ENCODE measurements around the gene PROS1.

DNA sequence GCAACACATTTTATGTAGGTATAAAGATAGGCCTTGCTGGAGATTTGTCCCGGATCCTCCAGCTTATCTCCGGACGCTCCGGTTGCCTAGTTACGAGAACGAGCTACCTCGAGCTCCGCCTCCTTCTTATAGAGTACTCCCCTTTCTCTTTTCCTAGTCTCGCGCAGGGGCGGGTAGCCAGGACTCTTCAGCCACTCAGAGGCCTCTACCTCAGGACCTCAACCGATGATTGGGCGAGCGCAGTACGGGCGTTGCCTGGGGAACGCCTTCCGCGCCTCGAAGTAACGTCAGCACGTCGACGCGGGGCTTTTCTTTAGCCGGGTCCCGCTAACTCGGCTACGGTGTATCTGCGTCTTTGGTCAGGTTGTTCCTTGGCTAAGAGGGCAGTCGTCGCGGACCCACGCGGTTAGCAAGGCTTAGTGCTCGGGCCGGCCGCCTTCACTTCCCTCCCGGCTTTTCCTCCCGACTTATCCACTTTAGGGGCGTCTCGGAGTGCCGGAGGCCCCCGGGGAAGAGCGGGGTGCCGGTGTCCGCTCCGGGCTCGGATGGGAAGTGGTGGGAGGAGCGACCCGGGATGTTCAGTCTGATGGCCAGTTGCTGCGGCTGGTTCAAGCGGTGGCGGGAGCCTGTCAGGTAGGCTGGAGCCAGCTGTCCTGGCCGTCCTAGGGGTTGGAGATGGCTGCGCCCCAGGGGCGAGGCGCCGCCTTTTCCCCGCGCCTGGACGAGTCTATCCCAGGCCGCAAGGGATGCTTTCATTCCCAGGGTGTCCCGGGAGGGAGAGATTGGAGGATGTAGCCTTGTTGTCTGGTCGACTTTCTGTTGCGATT, 6.4 kb upstream of the PROS1 start, which contains the start of gene ARL13B:
- TF ChIP-seq POLR2A (IDR thresholded peaks at IDR 0.05) = peak; percentile 72
- TF ChIP-seq, protein P1, sequence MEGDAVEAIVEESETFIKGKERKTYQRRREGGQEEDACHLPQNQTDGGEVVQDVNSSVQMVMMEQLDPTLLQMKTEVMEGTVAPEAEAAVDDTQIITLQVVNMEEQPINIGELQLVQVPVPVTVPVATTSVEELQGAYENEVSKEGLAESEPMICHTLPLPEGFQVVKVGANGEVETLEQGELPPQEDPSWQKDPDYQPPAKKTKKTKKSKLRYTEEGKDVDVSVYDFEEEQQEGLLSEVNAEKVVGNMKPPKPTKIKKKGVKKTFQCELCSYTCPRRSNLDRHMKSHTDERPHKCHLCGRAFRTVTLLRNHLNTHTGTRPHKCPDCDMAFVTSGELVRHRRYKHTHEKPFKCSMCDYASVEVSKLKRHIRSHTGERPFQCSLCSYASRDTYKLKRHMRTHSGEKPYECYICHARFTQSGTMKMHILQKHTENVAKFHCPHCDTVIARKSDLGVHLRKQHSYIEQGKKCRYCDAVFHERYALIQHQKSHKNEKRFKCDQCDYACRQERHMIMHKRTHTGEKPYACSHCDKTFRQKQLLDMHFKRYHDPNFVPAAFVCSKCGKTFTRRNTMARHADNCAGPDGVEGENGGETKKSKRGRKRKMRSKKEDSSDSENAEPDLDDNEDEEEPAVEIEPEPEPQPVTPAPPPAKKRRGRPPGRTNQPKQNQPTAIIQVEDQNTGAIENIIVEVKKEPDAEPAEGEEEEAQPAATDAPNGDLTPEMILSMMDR (IDR thresholded peaks at IDR 0.05) = no peak

Measured in right lobe of liver (tissue), 4 donors.